ENCODE results near the gene BACH2.

Gene BACH2

GRCh38 chr6:89970609-89971337 is 325.9 kb downstream of the BACH2 start:
- H3K4me2 ChIP-seq (ENCODE audit: low read length) = no peak overlapping the region
- no peaks in the 10 kb centered on the region for H3K9me3 ChIP-seq (ENCODE audit: control insufficient read depth, low read length)
- H3K4me1 ChIP-seq = peaks cover 4% of the 10 kb centered on the region
- H2AFZ ChIP-seq = no peak overlapping the region
- no peaks in the 10 kb centered on the region for H3K79me2 ChIP-seq
- TF ChIP-seq CTCF (IDR thresholded peaks at IDR 0.05) = peak; percentile 56
- H3K9ac ChIP-seq = no peak overlapping the region
- no peak overlapping the region for H3K27ac ChIP-seq
- H3K4me3 ChIP-seq (ENCODE audit: low read depth, low read length) = no peak overlapping the region
- H3K27me3 ChIP-seq (ENCODE audit: control insufficient read depth, insufficient read depth, low read length) = no peaks in the 10 kb centered on the region
- H3K36me3 ChIP-seq (ENCODE audit: control insufficient read depth, insufficient read depth, low read length) = no peaks in the 10 kb centered on the region

DNA sequence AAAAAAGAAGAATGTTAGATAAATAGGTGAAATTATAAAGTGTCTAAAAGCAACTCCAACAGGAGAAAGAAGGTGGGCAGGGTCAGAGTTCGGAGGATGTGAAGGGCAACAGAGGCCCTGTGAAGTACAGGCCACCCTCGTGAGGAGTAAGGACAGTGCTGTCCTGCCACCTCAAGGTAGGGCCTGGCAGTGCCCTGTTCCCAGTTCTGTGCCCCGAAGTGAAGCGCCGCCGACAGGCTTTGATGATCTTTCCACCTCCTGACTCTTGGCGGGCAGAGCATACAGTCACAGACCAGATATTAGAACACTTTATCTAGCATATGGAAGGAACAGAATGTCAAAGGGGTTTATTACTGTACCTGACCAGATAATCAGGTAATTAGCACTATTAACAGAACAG is 326.6 kb downstream of the BACH2 start:
- no peak overlapping the region for H2AFZ ChIP-seq
- H3K4me3 ChIP-seq (ENCODE audit: low read depth, low read length) = no peak overlapping the region
- no peaks in the 10 kb centered on the region for H3K79me2 ChIP-seq
- H3K27me3 ChIP-seq (ENCODE audit: control insufficient read depth, insufficient read depth, low read length) = no peaks in the 10 kb centered on the region
- no peak overlapping the region for H3K9ac ChIP-seq
- no peak for TF ChIP-seq CTCF (IDR thresholded peaks at IDR 0.05)
- no peak overlapping the region for H3K27ac ChIP-seq
- no peaks in the 10 kb centered on the region for H3K9me3 ChIP-seq (ENCODE audit: control insufficient read depth, low read length)
- no peak overlapping the region for H3K4me2 ChIP-seq (ENCODE audit: low read length)
- H3K4me1 ChIP-seq = peaks cover 4% of the 10 kb centered on the region
- no peaks in the 10 kb centered on the region for H3K36me3 ChIP-seq (ENCODE audit: control insufficient read depth, insufficient read depth, low read length)

DNA sequence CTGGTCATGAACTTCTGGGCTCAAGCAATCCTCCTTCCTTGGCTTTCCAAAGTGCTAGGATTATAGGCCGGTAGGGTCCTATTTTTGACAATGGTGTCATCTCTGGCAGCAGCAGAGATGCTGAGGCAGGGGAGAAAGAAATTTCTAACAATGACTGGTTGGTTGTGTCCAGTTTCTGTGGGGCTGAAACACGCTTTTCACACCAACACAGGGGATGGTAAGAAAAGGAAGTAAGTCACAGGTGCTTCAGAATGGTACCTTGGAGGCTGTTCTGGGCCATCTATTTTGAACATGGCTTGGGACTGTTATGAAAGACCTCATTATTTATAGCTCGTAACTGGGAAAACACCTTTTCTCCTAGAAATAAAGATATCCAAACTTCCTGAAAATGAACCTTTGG is 329.7 kb downstream of the BACH2 start:
- Histone ChIP-seq H3K4me1 (peaks cover 4% of the 10 kb centered on the region), H3K27ac (no peak overlapping the region), H3K36me3 (ENCODE audit: control insufficient read depth, insufficient read depth, low read length) (no peaks in the 10 kb centered on the region), H3K27me3 (ENCODE audit: control insufficient read depth, insufficient read depth, low read length) (no peaks in the 10 kb centered on the region), H2AFZ (no peak overlapping the region), H3K9me3 (ENCODE audit: control insufficient read depth, low read length) (no peaks in the 10 kb centered on the region), H3K79me2 (no peaks in the 10 kb centered on the region), H3K9ac (no peak overlapping the region), H3K4me2 (ENCODE audit: low read length) (no peak overlapping the region), H3K4me3 (ENCODE audit: low read depth, low read length) (no peak overlapping the region)
- TF ChIP-seq CTCF (IDR thresholded peaks at IDR 0.05) = no peak

GRCh38 chr6:89966228-89966544 is 330.5 kb downstream of the BACH2 start:
- Histone ChIP-seq H3K9ac (no peak overlapping the region), H3K4me2 (ENCODE audit: low read length) (no peak overlapping the region), H3K27me3 (ENCODE audit: control insufficient read depth, insufficient read depth, low read length) (no peaks in the 10 kb centered on the region), H2AFZ (no peak overlapping the region), H3K36me3 (ENCODE audit: control insufficient read depth, insufficient read depth, low read length) (no peaks in the 10 kb centered on the region), H3K9me3 (ENCODE audit: control insufficient read depth, low read length) (no peaks in the 10 kb centered on the region), H3K4me3 (ENCODE audit: low read depth, low read length) (no peak overlapping the region), H3K4me1 (peaks cover 4% of the 10 kb centered on the region), H3K79me2 (no peaks in the 10 kb centered on the region), H3K27ac (no peak overlapping the region)
- TF ChIP-seq CTCF (IDR thresholded peaks at IDR 0.05) = no peak

All from parathyroid adenoma (tissue), 2 donors.